Measurements from ENCODE around the gene PCDHGC4. TPM values are rescaled to one million over a fixed set of nuclear protein-coding genes. Genes with fewer than 3 reads are reported as not detected.
A peak's percentile ranks its signal among the peaks of the same experiment; 100 is the strongest.

PCDHGC4 gene
- total and polyA plus RNA-seq, 12 donors: 0.03 to 6.1 (median 1.4) TPM

DNA sequence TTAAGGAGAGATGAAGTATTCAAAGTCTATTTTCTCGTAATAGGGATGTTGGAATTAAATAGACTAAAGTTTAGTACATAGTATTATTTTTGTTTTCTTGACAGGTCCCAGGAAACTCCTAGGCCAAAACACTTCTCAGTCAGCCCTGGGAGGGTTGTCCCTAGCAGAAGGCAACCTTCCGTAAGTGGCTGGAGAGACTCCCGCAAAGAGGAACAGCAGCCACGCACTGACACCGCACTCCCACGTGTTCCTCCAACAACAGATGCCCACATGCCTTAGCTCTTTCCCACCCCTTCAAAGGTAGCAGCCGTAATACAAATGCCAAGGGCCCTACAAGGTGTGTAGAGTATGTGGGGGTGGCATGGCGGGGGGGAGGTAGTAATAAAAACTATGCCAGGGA is 32.5 kb downstream of the PCDHGC4 start:
- H3K36me3 ChIP-seq (replicated peaks in 1 of 2): peaks cover 0 to 24% of the 10 kb centered on the region in 2 donors
- WGBS, 4 donors: 85 to 88% (median 87%) methylated on average over 8 of the region's 8 CpGs
- peaks cover 32 to 51% of the 10 kb centered on the region in 2 donors for H3K4me1 ChIP-seq (replicated peaks in 1 of 2)
- peak overlapping the region in 2 of 5 donors; percentile 4 to 99 for H3K27ac ChIP-seq
- H3K27me3 ChIP-seq: no peaks in the 10 kb centered on the region
- no peak for DNase-seq
- no peak overlapping the region for H3K4me3 ChIP-seq
- TF ChIP-seq, protein P1, sequence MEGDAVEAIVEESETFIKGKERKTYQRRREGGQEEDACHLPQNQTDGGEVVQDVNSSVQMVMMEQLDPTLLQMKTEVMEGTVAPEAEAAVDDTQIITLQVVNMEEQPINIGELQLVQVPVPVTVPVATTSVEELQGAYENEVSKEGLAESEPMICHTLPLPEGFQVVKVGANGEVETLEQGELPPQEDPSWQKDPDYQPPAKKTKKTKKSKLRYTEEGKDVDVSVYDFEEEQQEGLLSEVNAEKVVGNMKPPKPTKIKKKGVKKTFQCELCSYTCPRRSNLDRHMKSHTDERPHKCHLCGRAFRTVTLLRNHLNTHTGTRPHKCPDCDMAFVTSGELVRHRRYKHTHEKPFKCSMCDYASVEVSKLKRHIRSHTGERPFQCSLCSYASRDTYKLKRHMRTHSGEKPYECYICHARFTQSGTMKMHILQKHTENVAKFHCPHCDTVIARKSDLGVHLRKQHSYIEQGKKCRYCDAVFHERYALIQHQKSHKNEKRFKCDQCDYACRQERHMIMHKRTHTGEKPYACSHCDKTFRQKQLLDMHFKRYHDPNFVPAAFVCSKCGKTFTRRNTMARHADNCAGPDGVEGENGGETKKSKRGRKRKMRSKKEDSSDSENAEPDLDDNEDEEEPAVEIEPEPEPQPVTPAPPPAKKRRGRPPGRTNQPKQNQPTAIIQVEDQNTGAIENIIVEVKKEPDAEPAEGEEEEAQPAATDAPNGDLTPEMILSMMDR (IDR thresholded peaks at IDR 0.05): no peak
- no peak for TF ChIP-seq POLR2A (IDR thresholded peaks at IDR 0.05)
- H3K9me3 ChIP-seq (replicated peaks in 1 of 3): no peaks in the 10 kb centered on the region
- intact Hi-C loops (cut with DNase I): loop anchor here (5.0 kb wide), 1 partner anchor 40 kb away; the partner anchor contains the start of gene PCDHGC3 (in 2 of the 2)

DNA sequence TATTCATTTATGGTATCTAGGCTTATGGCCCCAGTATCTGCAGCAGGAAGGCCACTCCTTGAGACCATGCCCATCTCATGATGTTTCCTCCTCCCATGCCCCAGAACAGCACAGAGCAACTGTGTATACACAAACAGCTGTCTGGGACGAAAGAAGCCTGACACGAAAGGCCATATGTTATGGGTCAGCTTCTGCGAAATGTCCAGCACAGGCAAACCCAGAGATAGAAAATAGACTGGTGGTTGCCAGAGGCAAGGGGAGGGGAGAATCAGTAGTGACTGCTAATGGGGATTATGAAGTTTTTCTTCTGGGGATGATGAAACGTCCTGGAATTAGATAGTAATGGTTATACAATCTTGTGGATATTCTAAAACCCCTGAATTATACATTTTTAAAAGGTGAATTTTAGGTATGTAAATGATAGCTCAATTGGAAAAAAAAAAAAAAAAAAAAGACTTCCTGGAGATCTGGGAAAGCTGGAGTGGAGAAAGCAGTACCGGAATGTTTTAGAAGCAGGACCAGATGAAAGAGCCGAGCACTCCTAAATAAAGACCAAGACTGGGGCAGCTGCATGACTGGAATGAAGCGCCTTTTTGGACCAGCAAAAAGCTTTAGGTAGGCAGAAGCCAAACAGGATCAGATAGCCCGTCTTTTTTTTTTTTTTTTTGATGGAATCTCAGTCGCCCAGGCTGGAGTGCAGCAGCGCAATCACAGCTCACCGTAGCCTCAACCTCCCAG is 33.2 kb downstream of the PCDHGC4 start:
- H3K9me3 ChIP-seq (replicated peaks in 1 of 3): no peaks in the 10 kb centered on the region
- H3K36me3 ChIP-seq (replicated peaks in 1 of 2): peaks cover 0 to 24% of the 10 kb centered on the region in 2 donors
- TF ChIP-seq POLR2A (IDR thresholded peaks at IDR 0.05): no peak
- TF ChIP-seq, protein P1 (IDR thresholded peaks at IDR 0.05): no peak
- H3K27me3 ChIP-seq: no peaks in the 10 kb centered on the region
- intact Hi-C loops (cut with DNase I): loop anchor here (5.0 kb wide), 1 partner anchor 41 kb away; the partner anchor contains the start of gene PCDHGC3 (in 2 of the 2)
- H3K4me3 ChIP-seq: no peak overlapping the region
- H3K27ac ChIP-seq: peak overlapping the region in 1 of 5 donors; percentile 4
- WGBS, 4 donors: 81 to 89% (median 89%) methylated on average over 11 of the region's 11 CpGs
- peaks cover 32 to 55% of the 10 kb centered on the region in 2 donors for H3K4me1 ChIP-seq (replicated peaks in 1 of 2)
- no peak for DNase-seq

DNA sequence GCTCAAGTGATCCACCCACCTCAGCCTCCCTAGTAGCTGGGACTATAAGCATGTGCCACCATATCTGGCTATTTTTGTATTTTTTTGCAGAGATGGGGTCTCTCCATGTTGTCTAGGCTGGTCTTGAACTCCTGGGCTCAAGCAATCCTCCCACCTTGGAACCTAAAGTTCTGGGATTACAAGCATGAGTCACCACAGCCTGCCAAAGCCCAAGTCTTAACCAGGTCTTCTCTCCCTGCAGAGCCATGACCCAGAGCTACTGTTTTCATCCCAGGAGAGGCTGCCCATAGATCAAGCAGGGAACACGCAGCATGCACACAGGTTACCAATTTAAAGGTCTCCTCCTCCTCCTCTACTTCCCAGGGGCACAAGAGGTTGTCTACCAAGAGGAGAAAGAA is 33.8 kb downstream of the PCDHGC4 start:
- TF ChIP-seq POLR2A (IDR thresholded peaks at IDR 0.05): no peak
- TF ChIP-seq, protein P1 (IDR thresholded peaks at IDR 0.05): no peak
- no peak overlapping the region for H3K4me3 ChIP-seq
- 98 to 100% (median 100%) methylated on average over 1 of the region's 1 CpG for WGBS, 4 donors
- intact Hi-C loops (cut with DNase I): loop anchor here (5.0 kb wide), 1 partner anchor 41 kb away; the partner anchor contains the start of gene PCDHGC3 (in 2 of the 2)
- H3K27me3 ChIP-seq: no peaks in the 10 kb centered on the region
- H3K4me1 ChIP-seq (replicated peaks in 1 of 2): peaks cover 32 to 55% of the 10 kb centered on the region in 2 donors
- H3K36me3 ChIP-seq (replicated peaks in 1 of 2): peaks cover 0 to 24% of the 10 kb centered on the region in 2 donors
- H3K9me3 ChIP-seq (replicated peaks in 1 of 3): no peaks in the 10 kb centered on the region
- no peak for DNase-seq
- H3K27ac ChIP-seq: no peak overlapping the region

All from adrenal gland (tissue), 12 donors.